Skin of body (tissue), 2 donors: ENCODE data around the gene KMO. TPM values are rescaled to one million over a fixed set of nuclear protein-coding genes. Genes with fewer than 3 reads are reported as not detected.
A peak's percentile ranks its signal among the peaks of the same experiment; 100 is the strongest.

ENCODE experiments used
- DNase-seq: peaks from one replicate; lab custom pipeline; 2025; lab: John Stamatoyannopoulos, UW
- total RNA-seq: library from RNA; depleted of rRNA; stranded (reverse); fragments of >200 nt; gene quantifications from one replicate; pipeline ENCODE4 v1.2.3, GENCODE V29; 2014

KMO gene
- total RNA-seq, 1 donor from 2014 or later = 0.10 TPM

- no peak for DNase-seq
Observed at GRCh38 chr1:241536969-241537368, 4.8 kb downstream of the KMO start.

GRCh38 chr1:241542199-241542907 is 10.2 kb downstream of the KMO start:
- no peak for DNase-seq

- no peak for DNase-seq
Observed at GRCh38 chr1:241548008-241548407, 15.8 kb downstream of the KMO start.

- DNase-seq = no peak
Observed at GRCh38 chr1:241550318-241550717, 18.1 kb downstream of the KMO start.

DNA sequence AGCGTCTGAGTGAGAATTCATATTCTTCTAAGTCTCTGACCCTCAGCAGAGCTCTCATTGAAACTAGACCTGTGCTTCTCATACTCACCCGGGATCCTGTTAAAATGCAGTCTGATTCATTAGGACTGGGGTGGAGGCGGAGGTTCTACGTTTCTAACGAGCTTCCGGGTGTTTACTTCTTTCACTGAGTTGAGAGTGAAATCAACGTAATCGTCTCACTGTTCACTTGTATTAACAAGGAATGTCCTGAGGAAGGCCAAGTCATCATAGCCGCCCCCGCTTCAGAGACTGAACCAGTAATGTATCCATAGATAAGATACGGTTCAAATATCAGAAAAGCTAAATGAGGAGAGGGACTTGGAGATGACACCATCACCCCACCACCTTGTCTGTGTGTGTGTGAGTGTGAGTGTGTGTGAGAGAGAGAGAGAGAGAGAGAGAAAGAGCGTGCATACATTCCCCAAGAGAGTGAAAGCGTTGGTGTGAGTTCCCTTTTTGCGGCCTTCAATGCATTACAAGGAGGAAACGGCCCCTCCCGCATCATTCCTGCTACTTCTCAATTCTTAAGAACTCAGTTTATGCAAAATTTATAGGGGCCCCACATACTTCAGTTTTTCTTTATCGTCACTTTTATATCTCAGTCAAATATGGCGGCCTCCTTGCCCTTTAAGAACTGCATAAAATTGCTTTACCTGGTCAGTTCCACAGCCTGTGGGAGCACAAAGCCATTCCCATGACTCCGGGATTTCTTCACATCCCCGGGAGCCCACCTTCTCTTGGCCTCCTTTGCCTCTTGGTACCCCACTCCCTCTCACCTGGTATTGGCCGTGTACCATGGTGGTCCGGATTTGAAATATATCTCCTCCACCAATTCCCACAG is 19.8 kb downstream of the KMO start:
- no peak for DNase-seq

DNA sequence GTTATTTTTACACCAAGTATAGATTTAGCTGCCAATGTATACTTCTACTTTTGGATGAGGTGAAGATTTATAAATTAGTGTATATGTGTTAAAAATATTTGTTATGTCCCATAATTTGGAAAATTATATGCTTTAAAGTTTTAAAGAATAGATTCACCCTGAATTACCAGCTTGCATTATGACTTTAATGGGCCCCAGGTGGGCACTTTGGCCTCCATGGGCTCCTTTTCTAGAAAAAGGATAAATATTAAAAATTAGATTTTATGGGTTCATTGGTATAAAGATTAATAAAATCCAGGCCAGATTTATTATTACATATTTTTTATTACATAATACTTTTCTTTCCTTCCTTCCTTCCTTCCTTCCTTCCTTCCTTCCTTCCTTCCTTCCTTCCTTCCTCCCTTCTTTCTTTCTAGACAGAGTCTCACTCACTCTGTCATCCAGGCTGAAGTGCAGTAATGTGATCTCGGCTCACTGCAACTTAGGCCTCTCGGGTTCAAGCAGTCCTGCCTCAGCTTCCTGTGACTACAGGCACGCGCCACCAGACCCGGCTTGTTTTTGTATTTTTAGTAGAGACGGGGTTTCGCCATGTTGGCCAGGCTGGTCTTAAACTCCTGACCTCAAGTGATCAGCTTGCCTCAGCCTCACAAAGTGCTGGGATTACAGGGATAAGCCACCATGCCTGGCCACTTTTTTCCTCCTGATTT is 21.9 kb downstream of the KMO start:
- DNase-seq = no peak

DNA sequence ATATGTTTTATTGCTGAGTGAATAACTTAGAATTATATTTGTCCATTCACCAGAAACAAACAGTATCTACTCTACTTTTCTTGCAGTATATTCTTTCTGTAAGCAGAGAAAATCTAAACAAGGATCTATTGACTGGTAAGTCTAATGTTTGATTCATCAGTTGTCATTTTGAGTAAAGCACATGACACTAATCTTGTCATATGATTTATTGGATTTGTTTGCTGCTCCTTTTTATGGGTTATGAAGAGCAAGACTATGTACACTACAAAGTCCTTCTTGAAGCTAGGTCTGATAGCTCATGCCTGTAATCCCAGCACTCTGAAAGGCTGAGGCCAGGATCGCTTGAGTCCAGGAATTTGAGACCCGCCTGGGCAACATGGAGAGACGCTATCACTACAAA is 23.3 kb downstream of the KMO start:
- no peak for DNase-seq

- no peak for DNase-seq
Observed at GRCh38 chr1:241557031-241557430, 24.9 kb downstream of the KMO start.

DNA sequence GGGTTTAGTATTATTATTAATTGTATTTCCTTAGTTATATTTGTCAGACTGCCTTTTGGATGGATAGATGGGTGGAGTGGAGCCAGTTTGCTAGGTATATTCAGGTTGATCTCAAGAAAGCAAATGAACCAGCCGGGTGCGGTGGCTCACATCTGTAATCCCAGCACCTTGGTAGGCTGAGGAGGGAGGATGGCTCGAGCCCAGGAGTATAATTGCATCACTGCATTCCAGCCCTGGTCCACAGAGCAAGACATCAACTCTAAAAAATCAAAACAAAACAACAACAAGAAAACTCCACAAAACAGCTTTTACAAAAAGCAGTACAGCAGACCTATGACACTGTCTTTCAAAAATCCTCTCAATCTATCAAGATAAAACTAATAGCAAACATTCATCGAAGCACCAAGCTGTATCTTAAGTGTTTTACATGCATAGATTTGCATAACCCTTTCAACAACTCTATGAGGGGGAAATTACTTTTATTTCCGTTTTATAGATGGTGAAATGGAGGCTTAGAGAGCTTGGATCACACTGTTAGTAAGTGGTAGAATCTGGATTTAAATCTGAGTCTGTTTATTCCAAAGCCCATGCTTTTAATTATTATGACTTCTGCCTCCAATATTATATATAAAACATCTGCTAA is 25.5 kb downstream of the KMO start:
- DNase-seq = peak; percentile 42

DNA sequence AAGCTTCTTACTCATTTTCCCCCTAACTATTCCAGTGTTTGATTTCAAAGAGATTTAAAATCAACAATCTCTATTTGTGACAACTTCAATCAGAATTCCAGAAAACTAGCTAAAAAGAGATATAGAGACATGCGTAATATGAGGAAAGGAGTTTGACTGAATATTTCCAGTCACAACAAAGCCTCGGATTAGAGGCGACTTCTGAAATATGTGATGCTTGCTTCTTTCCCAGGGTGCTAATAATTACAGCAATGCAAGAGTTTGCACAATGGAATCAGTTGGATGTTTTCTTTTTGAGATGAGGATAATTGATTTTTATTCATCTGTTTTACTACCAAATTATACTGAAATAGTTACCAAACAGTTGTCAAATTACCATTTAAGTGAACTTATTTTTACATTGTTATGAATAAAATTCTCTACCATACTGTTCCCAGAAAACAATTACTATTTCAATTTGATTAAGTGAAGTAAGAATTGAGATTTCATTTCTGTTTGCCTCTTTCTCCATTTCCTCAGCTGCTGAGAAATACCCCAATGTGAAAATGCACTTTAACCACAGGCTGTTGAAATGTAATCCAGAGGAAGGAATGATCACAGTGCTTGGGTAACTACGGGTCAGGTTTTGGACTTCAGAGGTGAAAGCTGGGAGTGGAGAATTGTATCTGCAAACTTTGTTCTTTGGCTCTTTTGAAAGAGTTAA is 28.1 kb downstream of the KMO start:
- no peak for DNase-seq

DNA sequence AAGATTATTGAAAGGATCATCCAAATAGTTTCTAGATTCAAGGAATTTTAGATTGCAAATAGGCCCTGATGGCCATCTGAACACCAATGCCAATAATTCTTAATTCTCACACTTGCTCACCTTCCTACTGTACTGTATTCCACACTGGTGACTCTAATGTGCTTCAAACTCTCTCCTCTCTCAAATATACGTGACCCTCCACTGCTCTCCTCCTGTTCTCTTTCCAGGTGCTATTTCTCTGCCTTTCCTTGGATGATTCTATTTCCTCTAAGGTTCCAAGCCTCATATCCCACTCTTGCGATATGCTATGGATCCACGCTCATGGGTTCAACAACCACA is 28.6 kb downstream of the KMO start:
- no peak for DNase-seq

- no peak for DNase-seq
Observed at GRCh38 chr1:241569848-241570247, 37.7 kb downstream of the KMO start.

- no peak for DNase-seq
Observed at GRCh38 chr1:241574154-241574553, 42.0 kb downstream of the KMO start.

GRCh38 chr1:241579434-241579833 is 47.3 kb downstream of the KMO start:
- DNase-seq = no peak

DNA sequence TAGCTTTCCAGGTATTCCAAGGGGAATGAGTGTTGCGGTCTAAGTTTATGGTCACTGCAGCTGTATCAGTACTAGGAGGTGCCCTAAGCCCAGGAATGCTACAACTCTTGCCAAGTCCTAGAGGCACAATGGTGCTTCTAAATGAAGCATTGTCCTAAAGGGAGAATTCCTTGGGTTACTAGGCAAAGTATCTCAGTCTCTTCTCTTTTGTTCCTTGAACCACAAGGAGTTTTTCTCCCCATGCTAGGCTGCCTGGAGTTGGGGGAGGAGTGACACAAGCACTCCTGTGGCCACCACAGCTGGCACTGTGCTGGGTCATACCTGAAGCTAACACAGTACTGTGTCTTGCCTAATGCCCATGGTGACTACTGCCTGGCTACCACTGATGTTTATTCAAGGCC is 50.7 kb downstream of the KMO start:
- DNase-seq = no peak

DNA sequence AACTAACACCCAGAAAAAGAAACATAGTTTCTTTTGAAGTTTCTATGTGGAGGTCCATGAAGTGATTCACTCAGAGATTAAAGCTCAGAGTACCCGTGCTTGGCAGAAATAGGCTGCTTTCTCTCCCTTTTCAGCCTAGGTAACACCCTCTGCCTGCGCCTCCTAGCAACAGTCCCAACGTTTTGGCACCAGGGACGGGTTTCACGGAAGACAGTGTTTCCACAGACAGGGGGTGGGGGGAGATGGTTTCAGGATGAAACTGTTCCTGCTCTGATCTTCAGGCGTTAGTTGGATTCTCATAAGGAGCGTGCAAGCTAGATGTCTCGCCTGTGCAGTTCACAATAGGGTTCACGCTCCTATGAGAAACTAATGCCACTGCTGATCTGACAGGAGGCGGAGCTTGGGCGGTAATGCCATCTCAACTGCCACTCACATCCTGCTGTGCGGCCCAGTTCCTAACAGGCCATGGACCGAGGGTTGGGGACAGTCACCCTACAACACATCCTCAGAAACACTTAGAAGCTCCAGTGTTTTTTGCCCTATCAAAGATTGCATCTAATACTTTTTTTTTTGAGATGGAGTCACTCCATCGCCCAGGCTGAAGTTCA is 54.8 kb downstream of the KMO start:
- DNase-seq = no peak

GRCh38 chr1:241589521-241589920 is 57.3 kb downstream of the KMO start:
- no peak for DNase-seq

DNA sequence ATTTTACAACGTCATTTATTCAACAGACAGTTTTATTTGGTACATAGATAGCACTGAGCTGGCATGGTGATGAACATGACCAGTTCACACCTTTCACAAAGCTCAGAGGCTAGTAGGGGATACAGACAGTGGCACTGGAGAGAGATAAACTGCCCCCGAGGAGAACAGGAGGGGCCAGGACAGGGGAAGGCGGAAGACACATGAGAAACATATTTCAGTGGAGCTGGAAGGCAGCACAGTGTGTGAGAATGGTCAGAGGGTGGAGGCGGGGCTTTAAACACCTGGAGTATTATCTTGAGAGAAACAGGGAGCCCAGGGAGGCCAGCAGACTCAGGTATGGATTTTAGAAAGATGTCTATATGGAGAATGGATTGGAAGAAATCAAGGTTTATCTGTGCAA is 58.5 kb downstream of the KMO start:
- DNase-seq = no peak

DNA sequence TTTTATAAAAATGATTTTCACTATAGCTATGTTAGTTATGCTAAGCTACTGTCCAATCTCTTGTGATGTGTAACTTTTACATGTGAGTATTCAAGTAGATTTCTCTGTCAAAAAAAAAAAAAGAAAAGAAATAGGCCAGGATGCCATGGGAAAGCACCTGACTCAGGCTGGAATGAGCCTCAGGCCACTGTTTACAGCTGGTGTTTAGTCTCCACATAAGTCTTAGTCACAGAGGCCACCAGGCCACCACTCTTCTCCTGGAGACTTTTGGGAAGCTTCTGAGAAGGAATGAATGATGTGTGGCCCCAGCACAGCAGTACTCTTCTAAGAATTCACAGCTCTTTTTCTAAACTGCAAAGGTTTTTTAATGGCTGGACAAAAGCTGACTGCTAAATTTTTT is 59.1 kb downstream of the KMO start:
- no peak for DNase-seq

DNA sequence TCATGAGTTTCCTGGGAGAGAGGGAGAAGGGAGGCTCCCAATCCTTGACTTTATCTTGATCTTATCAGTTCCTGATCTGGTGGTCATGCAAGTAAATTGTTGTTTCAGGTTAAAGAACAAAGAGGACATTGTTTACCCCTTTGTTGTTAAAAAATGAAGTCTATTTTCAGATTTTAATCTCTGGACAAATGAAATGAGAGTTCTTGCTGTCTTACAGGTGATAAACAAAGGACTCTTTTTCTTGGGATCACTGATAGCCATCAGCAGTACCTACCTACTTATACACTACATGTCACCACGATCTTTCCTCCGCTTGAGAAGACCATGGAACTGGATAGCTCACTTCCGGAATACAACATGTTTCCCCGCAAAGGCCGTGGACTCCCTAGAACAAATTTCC is 59.6 kb downstream of the KMO start:
- no peak for DNase-seq
